Neural progenitor cell (in vitro differentiated cells): Measurements from ENCODE around the gene IGFBP7. TPM values are rescaled to one million over a fixed set of nuclear protein-coding genes. Genes with fewer than 3 reads are reported as not detected.

Experiments
- DNase-seq: peaks from one replicate; pipeline ENCODE4 v3.0.0-alpha.2; 2016; ENCODE audit warnings: low spot score
- H2AFZ ChIP-seq: fragments of 200-600 bp; sonication (generic); replicated peaks from 2 replicates; pipeline ENCODE4 v1.6.1; 2016; ENCODE audit warnings: antibody characterized with exemption
- H3F3A ChIP-seq: fragments of 200-600 bp; sonication (generic); 2 replicates; pipeline ENCODE4 v1.6.1; 2016; ENCODE audit warnings: antibody characterized with exemption, low read depth
- H3K27ac ChIP-seq: fragments of 200-600 bp; sonication (generic); 2 replicates; pipeline ENCODE4 v1.5.1; 2016; ENCODE audit warnings: mild to moderate bottlenecking
- H3K27me3 ChIP-seq: fragments of 200-600 bp; sonication (generic); 2 replicates; pipeline ENCODE4 v1.6.1; 2016; ENCODE audit warnings: mild to moderate bottlenecking, moderate library complexity
- H3K36me3 ChIP-seq: fragments of 200-600 bp; sonication (generic); 2 replicates; pipeline ENCODE4 v1.5.1; 2016
- H3K4me1 ChIP-seq: fragments of 200-600 bp; sonication (generic); 2 replicates; pipeline ENCODE4 v1.6.1; 2016; ENCODE audit warnings: mixed run types
- H3K4me2 ChIP-seq: fragments of 200-600 bp; sonication (generic); 2 replicates; pipeline ENCODE4 v1.6.1; 2016
- H3K4me3 ChIP-seq: fragments of 200-600 bp; sonication (generic); 2 replicates; pipeline ENCODE4 v1.5.1; 2016
- H3K79me2 ChIP-seq: fragments of 200-600 bp; sonication (generic); 2 replicates; pipeline ENCODE4 v1.6.1; 2016; ENCODE audit warnings: low read depth
- H3K9ac ChIP-seq: fragments of 200-600 bp; sonication (generic); 2 replicates; pipeline ENCODE4 v1.6.1; 2016
- H3K9me3 ChIP-seq: fragments of 200-600 bp; sonication (generic); 2 replicates; pipeline ENCODE4 v1.5.1; 2016; ENCODE audit warnings: low read depth
- H4K20me1 ChIP-seq: fragments of 200-600 bp; sonication (generic); 2 replicates; pipeline ENCODE4 v1.6.1; 2016; ENCODE audit warnings: low read depth
- H3K27ac Mint-ChIP-seq: 3 replicates; pipeline ENCODE4 v1.8.0; 2021; ENCODE audit warnings: mixed read lengths
- H3K27me3 Mint-ChIP-seq: 2 replicates; pipeline ENCODE4 v1.8.0; 2022; ENCODE audit warnings: low read depth, mild to moderate bottlenecking, inconsistent platforms, moderate library complexity, mixed read lengths; ENCODE audit not compliant: insufficient read depth
- H3K36me3 Mint-ChIP-seq: 3 replicates; pipeline ENCODE4 v1.8.0; 2021; ENCODE audit warnings: mixed read lengths
- H3K4me1 Mint-ChIP-seq: 3 replicates; pipeline ENCODE4 v1.8.0; 2021; ENCODE audit warnings: mixed read lengths
- H3K4me3 Mint-ChIP-seq: 3 replicates; pipeline ENCODE4 v1.8.0; 2021; ENCODE audit warnings: mild to moderate bottlenecking, moderate library complexity, mixed read lengths
- H3K9me3 Mint-ChIP-seq: 3 replicates; pipeline ENCODE4 v1.8.0; 2020; ENCODE audit warnings: mixed read lengths
- CTCF ChIP-seq: fragments of 200-600 bp; sonication (generic); IDR thresholded peaks from 2 replicates; pipeline ENCODE4 v1.5.1; 2017; ENCODE audit warnings: antibody characterized with exemption, mild to moderate bottlenecking
- EZH2 ChIP-seq: fragments of 200-600 bp; sonication (generic); IDR thresholded peaks from 2 replicates; pipeline ENCODE4 v1.6.1; 2017; ENCODE audit warnings: antibody characterized with exemption, mild to moderate bottlenecking, moderate library complexity
- EZH2phosphoT487 ChIP-seq: fragments of 200-600 bp; sonication (generic); IDR thresholded peaks from 2 replicates; pipeline ENCODE4 v1.6.1; 2017; ENCODE audit warnings: antibody characterized with exemption
- total RNA-seq: library from RNA; depleted of rRNA; stranded (reverse); fragments of >200 nt; gene quantifications from 2 replicates; pipeline ENCODE4 v1.2.3, GENCODE V29; 2015; ENCODE audit warnings: low replicate concordance

IGFBP7 gene
- total RNA-seq, 1 donor from 2014 or later: 0.86 TPM

GRCh38 chr4:57154926-57155325 lies 44.7 kb upstream of the IGFBP7 start:
- Mint-ChIP-seq H3K4me3 (peak overlapping the region; percentile 34), H3K9me3 (peaks cover 15% of the 10 kb centered on the region), H3K36me3 (peaks cover 8% of the 10 kb centered on the region), H3K27me3 (peaks cover 2% of the 10 kb centered on the region), H3K27ac (no peak overlapping the region), H3K4me1 (peaks cover 27% of the 10 kb centered on the region)
- peaks cover 15% of the 10 kb centered on the region for H3F3A ChIP-seq
- no peaks in the 10 kb centered on the region for H3K27me3 ChIP-seq
- no peak overlapping the region for H3K4me3 ChIP-seq
- H3K4me1 ChIP-seq: peaks cover 9% of the 10 kb centered on the region
- H3K27ac ChIP-seq: no peak overlapping the region
- H3K36me3 ChIP-seq: no peaks in the 10 kb centered on the region
- no peaks in the 10 kb centered on the region for H4K20me1 ChIP-seq
- TF ChIP-seq EZH2 (no peak), EZH2phosphoT487 (no peak), CTCF (no peak)
- no peaks in the 10 kb centered on the region for H3K79me2 ChIP-seq
- H3K9ac ChIP-seq: no peak overlapping the region
- H3K9me3 ChIP-seq: no peaks in the 10 kb centered on the region
- H3K4me2 ChIP-seq: no peak overlapping the region
- DNase-seq: no peak
- no peak overlapping the region for H2AFZ ChIP-seq

GRCh38 chr4:57154191-57154590 lies 44.0 kb upstream of the IGFBP7 start:
- Histone ChIP-seq H3F3A (peaks cover 15% of the 10 kb centered on the region), H3K79me2 (no peaks in the 10 kb centered on the region), H3K27ac (no peak overlapping the region), H3K9me3 (no peaks in the 10 kb centered on the region), H2AFZ (no peak overlapping the region), H3K27me3 (no peaks in the 10 kb centered on the region), H4K20me1 (no peaks in the 10 kb centered on the region), H3K4me3 (no peak overlapping the region), H3K4me1 (peaks cover 9% of the 10 kb centered on the region), H3K36me3 (no peaks in the 10 kb centered on the region), H3K4me2 (no peak overlapping the region), H3K9ac (no peak overlapping the region)
- H3K27me3 Mint-ChIP-seq: peaks cover 2% of the 10 kb centered on the region
- H3K9me3 Mint-ChIP-seq: peaks cover 15% of the 10 kb centered on the region
- TF ChIP-seq EZH2 (no peak), CTCF (no peak), EZH2phosphoT487 (no peak)
- peaks cover 8% of the 10 kb centered on the region for H3K36me3 Mint-ChIP-seq
- peaks cover 27% of the 10 kb centered on the region for H3K4me1 Mint-ChIP-seq
- H3K27ac Mint-ChIP-seq: peak overlapping the region; percentile 65
- no peak overlapping the region for H3K4me3 Mint-ChIP-seq
- DNase-seq: peak; percentile 7

GRCh38 chr4:57153207-57153606 lies 43.0 kb upstream of the IGFBP7 start:
- Histone ChIP-seq H3F3A (peaks cover 15% of the 10 kb centered on the region), H3K9ac (no peak overlapping the region), H3K36me3 (no peaks in the 10 kb centered on the region), H4K20me1 (no peaks in the 10 kb centered on the region), H3K79me2 (no peaks in the 10 kb centered on the region), H2AFZ (no peak overlapping the region), H3K27ac (no peak overlapping the region), H3K4me1 (peaks cover 9% of the 10 kb centered on the region), H3K4me2 (no peak overlapping the region), H3K4me3 (no peak overlapping the region), H3K9me3 (no peaks in the 10 kb centered on the region), H3K27me3 (no peaks in the 10 kb centered on the region)
- peaks cover 8% of the 10 kb centered on the region for H3K36me3 Mint-ChIP-seq
- peaks cover 15% of the 10 kb centered on the region for H3K9me3 Mint-ChIP-seq
- no peak for DNase-seq
- H3K27me3 Mint-ChIP-seq: peaks cover 2% of the 10 kb centered on the region
- H3K4me1 Mint-ChIP-seq: peaks cover 27% of the 10 kb centered on the region
- no peak for TF ChIP-seq EZH2phosphoT487
- TF ChIP-seq EZH2: no peak
- TF ChIP-seq CTCF: no peak
- H3K4me3 Mint-ChIP-seq: no peak overlapping the region
- peak overlapping the region; percentile 31 for H3K27ac Mint-ChIP-seq
